ENCODE results near the gene OR4C3.
"Not testable (repeated sequence)": the region's sequence is repeated elsewhere in the genome, so short reads cannot be mapped to it uniquely, and the experiment has no call there.

OR4C3 gene

DNA sequence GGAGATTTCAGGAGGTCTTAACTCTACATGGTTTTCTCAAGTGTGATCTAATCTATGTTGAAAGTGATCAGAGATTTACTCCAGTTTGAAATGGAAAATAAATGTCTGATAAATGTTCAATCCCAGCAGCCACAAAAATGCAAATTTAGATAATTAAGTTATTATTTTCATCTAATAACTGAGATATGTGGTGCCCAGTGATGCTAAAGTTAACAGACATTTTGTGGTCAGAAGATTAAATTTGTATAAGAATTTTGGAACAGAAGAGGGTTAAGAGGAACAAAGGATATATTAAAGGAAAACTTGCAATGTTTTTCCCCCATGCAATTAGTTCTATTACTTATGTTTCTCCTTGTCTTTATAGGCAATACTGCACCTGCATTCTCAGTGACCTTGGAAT lies at the start of gene OR4C3:
Gene OR4C3, plus strand, starts transcription at position 301 of the 400 bp plus-strand sequence. CDS start 102 bp downstream, outside the sequence.
- H3K9me3 Mint-ChIP-seq; H3K36me3 Mint-ChIP-seq; ATAC-seq (ENCODE audit: low read depth); DNase-seq (ENCODE audit: low spot score in 2 of 2); H3K27ac Mint-ChIP-seq; H3K4me3 Mint-ChIP-seq; H3K4me1 Mint-ChIP-seq; H3K27me3 Mint-ChIP-seq: not testable (repeated sequence)

DNA sequence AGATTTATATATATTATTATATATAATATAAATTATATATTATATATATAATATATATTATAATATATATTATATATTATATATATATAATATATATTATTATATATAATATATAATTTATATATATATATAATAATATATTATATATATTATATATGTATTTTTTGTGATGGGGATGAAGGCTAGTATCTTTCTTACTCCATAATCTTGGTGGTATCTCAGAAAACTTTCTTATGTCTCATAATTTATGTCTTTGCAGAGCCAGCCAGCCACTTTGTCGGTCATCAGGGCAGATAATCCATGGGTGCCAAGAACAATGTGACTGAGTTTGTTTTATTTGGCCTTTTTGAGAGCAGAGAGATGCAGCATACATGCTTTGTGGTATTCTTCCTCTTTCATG lies 18.8 kb upstream of the OR4C3 start, which contains the start of gene OR4S1:
Gene OR4S1, plus strand, starts transcription at position 301 of the 400 bp plus-strand sequence. Its CDS starts 0 bp downstream, at position 301.
- Mint-ChIP-seq H3K4me3 (no peak within 1 kb of the TSS), H3K36me3 (no peaks in the 10 kb centered on the region)

DNA sequence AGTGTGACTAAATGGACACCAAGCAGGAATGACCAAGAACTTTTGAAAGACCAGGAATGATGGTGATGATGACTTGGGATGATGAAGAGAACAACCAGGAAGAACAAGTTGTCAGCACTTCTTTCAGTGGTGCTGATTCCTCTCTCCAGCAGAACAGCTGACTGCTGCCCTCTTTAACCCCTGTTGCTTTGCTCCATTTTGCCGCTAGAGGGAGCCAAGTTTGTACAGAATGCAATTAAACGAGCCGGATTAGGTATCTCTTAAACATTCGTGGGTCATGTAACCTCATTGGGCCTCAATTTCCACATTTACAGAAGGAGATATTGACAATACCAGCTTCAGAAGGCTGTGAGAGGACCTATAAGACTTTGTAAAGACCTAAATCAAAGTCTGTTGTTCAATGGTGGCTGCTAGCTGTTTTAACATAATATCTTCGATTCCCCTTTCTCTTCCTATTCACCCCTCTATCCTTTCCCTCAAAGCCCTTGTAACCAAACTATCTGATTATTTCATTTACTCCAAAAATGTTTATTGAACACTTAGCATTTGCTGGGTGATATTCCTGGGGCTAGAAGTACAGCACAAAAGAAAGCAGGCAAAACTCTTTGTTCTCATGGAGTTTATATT lies 16.8 kb upstream of the OR4C3 start:
- Mint-ChIP-seq H3K4me1 (no peaks in the 10 kb centered on the region), H3K27ac (no peak overlapping the region), H3K27me3 (peaks cover 17% of the 10 kb centered on the region), H3K36me3 (no peaks in the 10 kb centered on the region), H3K4me3 (no peak overlapping the region), H3K9me3 (peaks cover 2% of the 10 kb centered on the region)
- ATAC-seq (ENCODE audit: low read depth) (no peak), DNase-seq (ENCODE audit: low spot score in 2 of 2) (peak; percentile 47 to 60)

More for the DNA sequence above, 18.8 kb upstream of the OR4C3 start, which contains the start of gene OR4S1:
- no peak for DNase-seq (ENCODE audit: low spot score in 2 of 2)
- no peak within 1 kb of the TSS for H3K27ac Mint-ChIP-seq
- H3K27me3 Mint-ChIP-seq: peaks cover 17% of the 10 kb centered on the region
- H3K4me1 Mint-ChIP-seq: no peaks in the 10 kb centered on the region
- no peaks in the 10 kb centered on the region for H3K9me3 Mint-ChIP-seq
- no peak for ATAC-seq (ENCODE audit: low read depth)

DNA sequence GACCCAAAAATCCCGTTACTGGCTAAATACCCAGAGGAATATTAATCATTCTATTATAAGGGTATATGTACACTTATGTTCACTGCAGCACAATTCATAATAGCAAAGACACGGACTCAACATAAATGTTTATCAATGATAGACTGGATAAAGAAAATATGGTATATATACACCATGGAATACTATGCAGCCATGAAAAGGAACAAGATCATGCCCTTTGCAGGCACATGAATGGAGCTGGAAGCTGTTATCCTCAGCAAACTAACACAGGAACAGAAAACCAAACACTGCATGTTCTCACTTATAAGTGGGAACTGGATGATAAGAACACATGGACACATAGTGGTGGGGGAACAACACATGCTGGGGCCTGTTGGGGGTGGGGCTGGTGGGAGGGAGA lies 11.1 kb upstream of the OR4C3 start:
- not testable (repeated sequence) for H3K36me3 Mint-ChIP-seq; DNase-seq (ENCODE audit: low spot score in 2 of 2); ATAC-seq (ENCODE audit: low read depth); H3K4me3 Mint-ChIP-seq; H3K27me3 Mint-ChIP-seq; H3K9me3 Mint-ChIP-seq; H3K27ac Mint-ChIP-seq; H3K4me1 Mint-ChIP-seq

DNA sequence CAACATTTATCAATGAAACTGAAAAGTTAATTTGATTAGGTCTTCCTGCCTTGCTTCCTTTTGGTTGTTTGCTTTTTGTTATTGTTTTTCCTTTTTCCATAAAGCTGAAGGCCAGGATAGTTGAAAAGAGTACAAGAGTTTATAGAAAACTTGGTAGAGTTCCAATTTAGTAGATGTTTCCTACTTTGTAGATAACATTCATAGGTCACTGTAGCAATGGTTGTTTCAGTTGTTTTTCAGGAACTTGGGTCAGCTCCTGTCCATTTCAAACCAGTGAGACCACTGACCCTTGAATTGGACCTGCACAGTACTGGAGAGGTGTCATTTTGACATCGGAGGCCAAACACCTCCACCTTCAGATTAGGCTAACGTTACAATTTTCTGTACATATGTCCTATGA lies 4.9 kb upstream of the OR4C3 start:
- not testable (repeated sequence) for H3K9me3 Mint-ChIP-seq; H3K36me3 Mint-ChIP-seq; DNase-seq (ENCODE audit: low spot score in 2 of 2); H3K27ac Mint-ChIP-seq; H3K4me1 Mint-ChIP-seq; ATAC-seq (ENCODE audit: low read depth); H3K4me3 Mint-ChIP-seq
- H3K27me3 Mint-ChIP-seq: peaks cover 11% of the 10 kb centered on the region

DNA sequence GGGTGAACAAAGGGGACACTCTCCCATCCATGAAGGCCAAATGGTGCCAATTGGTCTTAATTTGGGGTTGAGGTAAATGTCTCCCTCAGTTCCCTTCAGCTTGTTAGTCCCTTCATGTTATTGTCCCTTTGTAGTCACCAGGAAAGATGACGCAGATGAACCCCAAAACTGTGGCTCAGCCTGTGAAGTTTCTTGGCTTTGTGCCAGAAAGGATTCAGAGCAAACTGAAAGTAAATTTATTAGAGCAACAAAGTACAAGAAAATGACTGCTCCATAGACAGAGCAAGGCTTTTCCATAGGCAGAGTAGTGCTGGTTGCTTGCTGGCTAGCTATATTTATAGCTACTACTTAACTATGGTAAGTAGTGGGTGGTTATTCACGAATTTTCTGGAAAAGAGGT lies 16.7 kb downstream of the OR4C3 start:
- DNase-seq (ENCODE audit: low spot score in 2 of 2): no peak
- no peaks in the 10 kb centered on the region for H3K36me3 Mint-ChIP-seq

DNA sequence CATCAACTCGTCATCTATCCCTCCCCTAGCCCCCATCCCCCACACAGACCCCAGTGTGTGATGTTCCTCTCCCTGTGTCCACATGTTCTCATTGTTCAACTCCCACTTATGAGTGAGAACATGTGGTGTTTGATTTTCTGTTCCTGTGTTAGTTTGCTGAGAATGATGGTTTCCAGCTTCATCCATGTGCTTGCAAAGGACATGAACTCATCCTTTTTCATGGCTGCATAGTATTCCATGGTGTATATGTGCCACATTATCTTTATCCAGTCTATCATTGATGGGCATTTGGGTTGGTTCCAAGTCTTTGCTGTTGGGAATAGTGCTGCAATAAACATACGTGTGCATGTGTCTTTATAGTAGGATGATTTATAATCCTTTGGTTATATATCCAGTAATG lies 17.8 kb downstream of the OR4C3 start:
- H3K36me3 Mint-ChIP-seq; H3K9me3 Mint-ChIP-seq; H3K27ac Mint-ChIP-seq; H3K4me3 Mint-ChIP-seq; ATAC-seq (ENCODE audit: low read depth); H3K4me1 Mint-ChIP-seq; DNase-seq (ENCODE audit: low spot score in 2 of 2): not testable (repeated sequence)
- peaks cover 15% of the 10 kb centered on the region for H3K27me3 Mint-ChIP-seq

More for the DNA sequence above, 16.7 kb downstream of the OR4C3 start:
- Mint-ChIP-seq H3K9me3 (peaks cover 7% of the 10 kb centered on the region), H3K4me3 (no peak overlapping the region), H3K27ac (no peak overlapping the region), H3K4me1 (no peaks in the 10 kb centered on the region), H3K27me3 (peaks cover 13% of the 10 kb centered on the region)
- ATAC-seq (ENCODE audit: low read depth): no peak

DNA sequence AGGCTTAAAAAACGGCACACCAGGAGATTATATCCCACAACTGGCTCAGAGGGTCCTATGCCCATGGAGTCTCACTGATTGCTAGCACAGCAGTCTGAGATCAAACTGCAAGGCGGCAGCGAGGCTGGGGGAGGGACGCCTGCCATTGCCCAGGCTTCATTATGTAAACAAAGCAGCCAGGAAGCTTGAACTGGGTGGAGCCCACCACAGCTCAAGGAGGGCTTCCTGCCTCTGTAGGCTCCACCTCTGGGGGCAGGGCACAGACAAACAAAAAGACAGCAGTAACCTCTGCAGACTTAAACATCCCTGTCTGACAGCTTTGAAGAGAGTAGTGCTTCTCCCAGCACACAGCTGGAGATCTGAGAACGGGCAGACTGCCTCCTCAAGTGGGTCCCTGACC lies 21.6 kb downstream of the OR4C3 start:
- H3K27me3 Mint-ChIP-seq: peaks cover 12% of the 10 kb centered on the region
- not testable (repeated sequence) for ATAC-seq (ENCODE audit: low read depth); H3K4me3 Mint-ChIP-seq; H3K36me3 Mint-ChIP-seq; H3K9me3 Mint-ChIP-seq; H3K4me1 Mint-ChIP-seq; DNase-seq (ENCODE audit: low spot score in 2 of 2); H3K27ac Mint-ChIP-seq

DNA sequence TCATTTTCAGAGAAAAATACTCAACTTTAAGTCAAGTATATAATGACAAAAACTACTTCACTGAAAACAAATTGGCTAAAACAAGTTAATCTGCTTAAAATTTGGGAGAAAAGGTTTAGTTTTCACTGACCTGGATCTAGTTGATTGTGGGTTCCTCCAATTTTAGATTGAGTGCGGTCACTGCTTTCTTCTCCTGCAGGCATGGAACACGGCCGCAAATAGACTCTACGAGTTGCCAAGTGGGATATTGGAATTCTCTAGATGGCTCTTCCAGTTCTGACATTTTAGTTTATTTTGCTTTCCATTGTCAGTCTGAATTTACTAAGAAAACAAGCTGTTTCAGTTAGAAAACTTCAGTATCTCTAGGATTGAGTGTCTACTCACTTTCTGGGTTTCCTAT lies 29.3 kb downstream of the OR4C3 start:
- Mint-ChIP-seq H3K27ac (no peak overlapping the region), H3K36me3 (no peaks in the 10 kb centered on the region), H3K27me3 (peaks cover 1% of the 10 kb centered on the region), H3K4me1 (no peaks in the 10 kb centered on the region), H3K4me3 (no peak overlapping the region), H3K9me3 (peaks cover 1% of the 10 kb centered on the region)
- ATAC-seq (ENCODE audit: low read depth) (no peak), DNase-seq (ENCODE audit: low spot score in 2 of 2) (no peak)

DNA sequence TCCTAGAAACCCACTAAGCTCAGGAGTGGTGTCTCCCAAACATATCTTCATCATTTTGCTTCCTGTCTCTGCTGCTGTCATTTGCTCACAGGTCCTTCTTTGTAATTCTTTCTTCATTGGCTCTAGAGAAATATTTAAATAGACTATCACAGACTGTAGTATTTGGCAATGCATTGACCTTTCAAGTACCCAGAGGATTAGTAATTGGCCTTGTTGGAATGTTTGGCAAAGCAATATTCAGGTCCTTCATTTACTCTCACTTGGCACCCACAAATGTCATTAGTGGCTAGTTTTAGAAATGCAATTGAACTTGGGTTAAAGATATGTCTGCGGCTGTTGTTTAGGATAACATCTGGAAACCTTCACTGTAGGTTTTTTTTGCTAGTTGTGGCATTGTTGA lies 30.0 kb downstream of the OR4C3 start:
- no peak overlapping the region for H3K27ac Mint-ChIP-seq

DNA sequence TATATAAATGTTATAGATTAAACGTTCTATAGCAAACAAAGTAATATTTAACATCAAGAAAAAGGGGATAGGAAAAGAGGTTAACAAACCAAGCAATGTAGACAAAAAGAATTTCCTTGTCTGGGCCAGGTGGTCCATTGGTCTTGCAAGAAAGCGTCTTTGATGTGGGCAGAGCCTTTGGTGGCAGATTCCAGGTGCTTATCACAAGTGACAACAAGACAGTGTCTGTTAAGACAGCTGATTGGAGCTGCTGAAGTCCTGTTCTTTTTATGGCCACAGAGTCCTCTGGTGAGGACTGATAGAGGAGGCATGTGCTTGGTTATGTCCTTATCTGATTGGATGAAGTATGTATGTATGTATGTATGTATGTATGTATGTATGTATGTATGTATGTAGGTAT lies 36.6 kb downstream of the OR4C3 start:
- not testable (repeated sequence) for ATAC-seq (ENCODE audit: low read depth); H3K36me3 Mint-ChIP-seq; H3K4me3 Mint-ChIP-seq; H3K27me3 Mint-ChIP-seq; H3K27ac Mint-ChIP-seq; H3K4me1 Mint-ChIP-seq; H3K9me3 Mint-ChIP-seq; DNase-seq (ENCODE audit: low spot score in 2 of 2)

More for the DNA sequence above, 30.0 kb downstream of the OR4C3 start:
- H3K9me3 Mint-ChIP-seq: peaks cover 4% of the 10 kb centered on the region
- no peaks in the 10 kb centered on the region for H3K36me3 Mint-ChIP-seq
- H3K4me3 Mint-ChIP-seq: no peak overlapping the region
- DNase-seq (ENCODE audit: low spot score in 2 of 2): no peak
- H3K4me1 Mint-ChIP-seq: no peaks in the 10 kb centered on the region
- H3K27me3 Mint-ChIP-seq: peaks cover 1% of the 10 kb centered on the region
- no peak for ATAC-seq (ENCODE audit: low read depth)

DNA sequence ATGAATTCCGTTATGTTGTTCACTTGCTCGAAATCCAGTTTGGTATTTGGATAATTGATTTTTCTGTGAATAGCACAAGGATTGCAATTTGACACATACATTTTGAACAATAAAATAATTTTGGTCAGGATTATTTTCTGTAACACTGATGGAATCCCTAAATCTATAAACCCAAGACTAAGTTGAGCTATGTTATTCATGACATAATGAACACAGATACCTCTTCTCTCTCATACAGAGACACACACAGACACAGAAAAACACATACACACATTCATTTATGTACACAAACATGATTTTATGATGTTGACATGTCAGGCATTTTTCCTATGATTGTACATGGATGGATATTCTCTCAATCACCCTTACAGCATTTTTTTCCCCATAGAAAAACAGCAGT lies 41.6 kb downstream of the OR4C3 start, which contains the start of gene OR4C5:
Gene OR4C5, minus strand, starts transcription at position 101 of the 400 bp plus-strand sequence. Its CDS starts 0 bp downstream, at position 101.
- Mint-ChIP-seq H3K27ac (no peak within 1 kb of the TSS), H3K9me3 (peaks cover 2% of the 10 kb centered on the region), H3K4me3 (no peak within 1 kb of the TSS), H3K36me3 (no peaks in the 10 kb centered on the region), H3K27me3 (peaks cover 2% of the 10 kb centered on the region), H3K4me1 (no peaks in the 10 kb centered on the region)
- ATAC-seq (ENCODE audit: low read depth): no peak
- no peak for DNase-seq (ENCODE audit: low spot score in 2 of 2)

Data from memory B cell (primary cell).